GM23248 (cell line): ENCODE results near the gene BCL2L11. TPM values are rescaled to one million over a fixed set of nuclear protein-coding genes. Genes with fewer than 3 reads are reported as not detected.

Experiments used
- DNase-seq: peaks from one replicate; pipeline ENCODE4 v3.0.0-alpha.2; 2015
- H2AFZ ChIP-seq: fragments of 200-600 bp; sonication (generic); 2 replicates; pipeline ENCODE4 v1.6.1; 2016; ENCODE audit warnings: antibody characterized with exemption
- H3F3A ChIP-seq: fragments of 200-600 bp; sonication (generic); 2 replicates; pipeline ENCODE4 v1.6.1; 2016; ENCODE audit warnings: mild to moderate bottlenecking, antibody characterized with exemption, mixed run types; ENCODE audit not compliant: insufficient read depth
- H3K27ac ChIP-seq: fragments of 200-600 bp; sonication (generic); 2 replicates; pipeline ENCODE4 v1.5.1; 2016; ENCODE audit warnings: mild to moderate bottlenecking
- H3K27me3 ChIP-seq: fragments of 200-600 bp; sonication (generic); replicated peaks from 2 replicates; pipeline ENCODE4 v1.6.1; 2016; ENCODE audit warnings: mild to moderate bottlenecking; ENCODE audit not compliant: insufficient read depth
- H3K36me3 ChIP-seq: fragments of 200-600 bp; sonication (generic); 2 replicates; pipeline ENCODE4 v1.6.1; 2016; ENCODE audit warnings: low read depth, mild to moderate bottlenecking
- H3K4me1 ChIP-seq: fragments of 200-600 bp; sonication (generic); 2 replicates; pipeline ENCODE4 v1.6.1; 2016; ENCODE audit warnings: mild to moderate bottlenecking; ENCODE audit not compliant: insufficient read depth
- H3K4me2 ChIP-seq: fragments of 200-600 bp; sonication (generic); one replicate; pipeline ENCODE4 v1.6.1; 2016; ENCODE audit warnings: mild to moderate bottlenecking; ENCODE audit not compliant: unreplicated experiment
- H3K4me3 ChIP-seq: fragments of 200-600 bp; sonication (generic); 2 replicates; pipeline ENCODE4 v1.5.1; 2016; ENCODE audit warnings: mild to moderate bottlenecking
- H3K79me2 ChIP-seq: fragments of 200-600 bp; sonication (generic); 2 replicates; pipeline ENCODE4 v1.6.1; 2016; ENCODE audit warnings: mild to moderate bottlenecking; ENCODE audit not compliant: insufficient read depth
- H3K9ac ChIP-seq: fragments of 200-600 bp; sonication (generic); 2 replicates; pipeline ENCODE4 v1.6.1; 2016; ENCODE audit warnings: mild to moderate bottlenecking
- H3K9me2 ChIP-seq: fragments of 200-600 bp; sonication (generic); 2 replicates; pipeline ENCODE4 v1.6.1; 2016; ENCODE audit warnings: mixed run types, mild to moderate bottlenecking, moderate library complexity; ENCODE audit not compliant: insufficient read depth
- H3K9me3 ChIP-seq: fragments of 200-600 bp; sonication (generic); one replicate; pipeline ENCODE4 v1.6.1; 2017; ENCODE audit warnings: low read depth
- H4K20me1 ChIP-seq: fragments of 200-600 bp; sonication (generic); 2 replicates; pipeline ENCODE4 v1.6.0; 2016; ENCODE audit not compliant: insufficient read depth
- EZH2 ChIP-seq: fragments of 200-600 bp; sonication (generic); IDR thresholded peaks from 2 replicates; pipeline ENCODE4 v1.6.1; 2018; ENCODE audit warnings: antibody characterized with exemption, mild to moderate bottlenecking; ENCODE audit not compliant: insufficient read depth, poor library complexity, severe bottlenecking
- EZH2phosphoT487 ChIP-seq: fragments of 200-600 bp; sonication (generic); IDR thresholded peaks from 2 replicates; pipeline ENCODE4 v1.6.1; 2018; ENCODE audit warnings: antibody characterized with exemption, moderate library complexity, mild to moderate bottlenecking, low read depth; ENCODE audit not compliant: insufficient read depth
- WGBS, 2 experiments: methylation state at CpG; one replicate each; pipeline ENCODE4 v1.1.6; 2015 to 2017; ENCODE audit warnings: low lambda C conversion rate in 2 of 2, low coverage in 1 of 2; ENCODE audit errors: missing lambda C conversion rate in 2 of 2; 5-methylcytosine and 5-hydroxymethylcytosine counted together
- in situ Hi-C: fragments of 300-500 bp; cut with MboI; formaldehyde crosslinking; loops from 2 replicates; pipeline ENCODE4 v1.15.0; 2020
- polyA plus RNA-seq: library from polyadenylated mRNA; unstranded; fragments of >200 nt; fragmentation: Nextera tagmentation; extraction: Ambion mirVana; gene quantifications from 2 replicates; pipeline ENCODE4 v1.2.1, GENCODE V29; 2016
- total RNA-seq: library from RNA; depleted of rRNA; stranded (reverse); fragments of >200 nt; shearing (Covaris generic); gene quantifications from 2 replicates; pipeline ENCODE4 v1.2.3, GENCODE V29; 2014

BCL2L11 gene
- total and polyA plus RNA-seq, 2 experiments from 2014 or later: 0.22 to 0.55 TPM

- Histone ChIP-seq H3K27ac (no peak overlapping the region), H3F3A (no peaks in the 10 kb centered on the region), H2AFZ (no peak overlapping the region), H4K20me1 (no peaks in the 10 kb centered on the region), H3K9me3 (no peaks in the 10 kb centered on the region), H3K9ac (no peak overlapping the region), H3K36me3 (no peaks in the 10 kb centered on the region), H3K4me1 (no peaks in the 10 kb centered on the region), H3K27me3 (no peaks in the 10 kb centered on the region), H3K79me2 (no peaks in the 10 kb centered on the region), H3K4me2 (no peak overlapping the region), H3K4me3 (no peak overlapping the region), H3K9me2 (no peaks in the 10 kb centered on the region)
- in situ Hi-C loops: no loop called here
- DNase-seq: no peak
- no peak for TF ChIP-seq EZH2
- TF ChIP-seq EZH2phosphoT487: no peak
- WGBS, 2 experiments: 96 to 98% methylated on average over 3 of the region's 3 CpGs
Measured at GRCh38 chr2:111135237-111135909, 14.7 kb downstream of the BCL2L11 start.

- H3K4me1 ChIP-seq: no peaks in the 10 kb centered on the region
- no peaks in the 10 kb centered on the region for H3F3A ChIP-seq
- no peak for TF ChIP-seq EZH2phosphoT487
- no peak for TF ChIP-seq EZH2
- in situ Hi-C loops: no loop called here
- H3K9me2 ChIP-seq: no peaks in the 10 kb centered on the region
- no peak overlapping the region for H3K4me2 ChIP-seq
- H3K27ac ChIP-seq: no peak overlapping the region
- no peaks in the 10 kb centered on the region for H3K9me3 ChIP-seq
- no peak overlapping the region for H3K9ac ChIP-seq
- H3K36me3 ChIP-seq: no peaks in the 10 kb centered on the region
- H3K79me2 ChIP-seq: no peaks in the 10 kb centered on the region
- no peaks in the 10 kb centered on the region for H3K27me3 ChIP-seq
- no peak overlapping the region for H3K4me3 ChIP-seq
- no peaks in the 10 kb centered on the region for H4K20me1 ChIP-seq
- H2AFZ ChIP-seq: no peak overlapping the region
- 76 to 80% methylated on average over 9 of the region's 9 CpGs for WGBS, 2 experiments
- DNase-seq: peak; percentile 4
Measured at GRCh38 chr2:111135910-111136297, 15.2 kb downstream of the BCL2L11 start.

DNA sequence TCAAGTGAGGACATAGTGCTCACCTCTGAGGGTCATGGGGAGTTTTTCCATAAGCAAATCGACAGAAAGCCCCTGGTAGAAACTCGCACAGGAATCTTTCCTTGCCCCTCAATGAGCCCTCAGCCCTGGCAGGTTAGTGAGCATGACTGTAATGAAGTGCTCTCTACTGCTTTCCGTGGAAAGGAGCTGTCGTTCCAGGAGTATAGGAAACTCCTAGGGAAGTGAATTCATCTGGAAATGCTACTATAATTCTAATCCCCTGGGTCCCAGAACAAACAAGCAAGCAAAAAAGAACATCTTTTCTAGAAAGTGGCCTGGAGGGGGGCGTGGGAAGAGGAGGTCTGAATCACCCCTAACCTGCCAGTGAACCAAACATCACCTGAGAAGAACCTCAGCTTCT, 18.1 kb downstream of the BCL2L11 start:
- Histone ChIP-seq H2AFZ (no peak overlapping the region), H3K9ac (no peak overlapping the region), H3K27me3 (no peaks in the 10 kb centered on the region), H3K27ac (no peak overlapping the region), H3K9me2 (no peaks in the 10 kb centered on the region), H4K20me1 (no peaks in the 10 kb centered on the region), H3K4me1 (no peaks in the 10 kb centered on the region), H3K9me3 (no peaks in the 10 kb centered on the region), H3K79me2 (no peaks in the 10 kb centered on the region), H3F3A (no peaks in the 10 kb centered on the region), H3K36me3 (no peaks in the 10 kb centered on the region), H3K4me3 (no peak overlapping the region), H3K4me2 (no peak overlapping the region)
- in situ Hi-C loops: no loop called here
- DNase-seq: no peak
- TF ChIP-seq EZH2phosphoT487: no peak
- no peak for TF ChIP-seq EZH2
- WGBS, 2 experiments: 95 to 99% methylated on average over 5 of the region's 5 CpGs

- Histone ChIP-seq H3K9me2 (no peaks in the 10 kb centered on the region), H3K4me3 (no peak overlapping the region), H3K9me3 (no peaks in the 10 kb centered on the region), H4K20me1 (no peaks in the 10 kb centered on the region), H3K27ac (no peak overlapping the region), H3K36me3 (no peaks in the 10 kb centered on the region), H3K4me1 (no peaks in the 10 kb centered on the region), H3F3A (no peaks in the 10 kb centered on the region), H3K79me2 (no peaks in the 10 kb centered on the region), H2AFZ (no peak overlapping the region), H3K27me3 (no peaks in the 10 kb centered on the region), H3K9ac (no peak overlapping the region), H3K4me2 (no peak overlapping the region)
- TF ChIP-seq EZH2: no peak
- TF ChIP-seq EZH2phosphoT487: no peak
- 69 to 73% methylated on average over 12 of the region's 12 CpGs for WGBS, 2 experiments
- DNase-seq: peak; percentile 23
- in situ Hi-C loops: no loop called here
Measured at GRCh38 chr2:111139637-111140317, 19.1 kb downstream of the BCL2L11 start.
